Measurements from ENCODE around the gene NDUFB10. TPM values are rescaled to one million over a fixed set of nuclear protein-coding genes. Genes with fewer than 3 reads are reported as not detected.

Gene NDUFB10
- total RNA-seq, 1 experiment from 2014 or later, result 241 TPM

DNA sequence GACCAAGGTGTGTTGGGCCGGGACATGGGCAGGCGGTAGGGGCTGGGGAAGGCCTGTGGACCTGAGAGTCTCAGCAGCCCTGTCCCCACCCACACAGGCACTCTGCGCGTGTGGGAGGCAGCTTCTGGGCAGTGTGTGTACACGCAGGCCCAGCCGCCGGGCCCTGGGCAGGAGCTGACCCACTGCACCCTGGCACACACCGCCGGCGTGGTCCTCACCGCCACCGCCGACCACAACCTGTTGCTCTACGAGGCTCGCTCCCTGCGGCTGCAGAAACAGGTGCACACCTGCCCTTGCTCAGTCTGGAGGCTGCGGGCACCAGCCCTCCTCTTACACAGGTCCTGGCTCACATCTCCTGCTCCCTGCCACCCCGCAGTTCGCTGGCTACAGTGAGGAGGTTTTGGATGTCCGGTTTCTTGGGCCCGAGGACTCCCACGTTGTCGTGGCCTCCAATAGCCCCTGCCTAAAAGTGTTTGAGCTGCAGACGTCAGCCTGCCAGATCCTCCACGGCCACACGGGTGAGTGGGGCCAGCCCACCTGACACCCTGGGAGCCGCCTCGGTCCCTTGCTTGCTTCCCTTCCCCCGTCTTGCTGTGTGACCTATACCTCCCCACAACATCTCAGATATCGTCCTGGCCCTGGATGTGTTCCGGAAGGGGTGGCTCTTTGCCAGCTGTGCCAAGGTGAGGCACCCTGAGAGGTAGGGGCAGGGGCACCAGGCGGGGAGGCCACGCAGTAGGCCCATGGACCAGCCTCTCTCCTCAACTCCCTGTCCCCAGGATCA is 16.3 kb downstream of the NDUFB10 start:
- in situ Hi-C loops (cut with HindIII; ENCODE audit: low pct_unique_long_range_greater_than_20kb, low sequenced_read_pairs), result no loop called here
- no peak for DNase-seq (ENCODE audit: low read depth, low spot score)

DNA sequence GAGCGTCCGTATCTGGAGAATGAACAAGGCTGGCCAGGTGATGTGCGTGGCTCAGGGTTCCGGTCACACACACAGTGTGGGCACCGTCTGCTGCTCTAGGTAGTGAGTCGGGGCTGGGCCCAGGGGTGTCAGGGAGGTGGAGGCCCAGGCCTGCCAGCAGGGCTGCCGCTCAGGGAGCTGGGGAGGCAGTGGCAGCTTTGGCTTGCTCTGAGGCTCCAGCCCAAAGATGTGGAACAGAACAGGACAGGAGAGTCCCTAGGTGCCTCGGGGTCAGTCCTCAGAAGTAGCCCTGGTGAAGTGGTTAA is 16.8 kb downstream of the NDUFB10 start:
- DNase-seq (ENCODE audit: low read depth, low spot score), result no peak
- in situ Hi-C loops (cut with HindIII; ENCODE audit: low pct_unique_long_range_greater_than_20kb, low sequenced_read_pairs), result no loop called here

DNA sequence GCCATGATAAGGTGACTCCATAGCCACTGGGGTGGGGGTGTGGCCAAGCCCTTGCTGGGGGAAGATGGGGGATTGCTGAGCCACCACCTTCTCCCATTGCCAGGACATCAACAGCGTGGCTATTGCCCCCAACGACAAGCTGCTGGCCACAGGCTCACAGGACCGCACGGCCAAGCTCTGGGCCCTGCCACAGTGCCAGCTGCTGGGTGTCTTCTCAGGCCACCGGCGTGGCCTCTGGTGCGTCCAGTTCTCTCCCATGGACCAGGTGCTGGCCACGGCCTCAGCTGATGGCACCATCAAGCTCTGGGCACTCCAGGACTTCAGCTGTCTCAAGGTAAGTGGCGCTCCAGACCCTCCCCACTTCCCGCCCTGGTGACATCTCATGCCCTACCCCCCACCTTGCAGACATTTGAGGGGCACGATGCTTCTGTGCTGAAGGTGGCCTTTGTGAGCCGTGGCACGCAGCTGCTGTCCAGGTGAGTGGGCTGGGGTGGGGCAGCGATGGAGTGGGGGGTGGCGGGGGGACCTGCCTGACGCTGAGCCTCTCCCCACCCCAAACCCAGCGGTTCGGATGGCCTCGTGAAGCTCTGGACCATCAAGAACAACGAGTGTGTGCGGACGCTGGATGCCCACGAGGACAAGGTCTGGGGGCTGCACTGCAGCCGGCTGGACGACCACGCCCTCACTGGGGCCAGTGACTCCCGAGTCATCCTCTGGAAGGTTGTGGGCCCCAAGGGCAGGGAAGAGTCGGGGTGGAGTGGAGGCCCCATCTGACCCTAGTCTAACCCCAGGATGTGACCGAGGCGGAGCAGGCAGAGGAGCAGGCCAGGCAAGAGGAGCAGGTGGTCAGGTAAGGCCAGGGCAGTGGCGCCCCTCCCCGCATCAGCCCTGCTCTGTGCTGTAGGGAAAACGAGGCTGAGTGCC is 17.9 kb downstream of the NDUFB10 start:
- in situ Hi-C loops (cut with HindIII; ENCODE audit: low pct_unique_long_range_greater_than_20kb, low sequenced_read_pairs), result no loop called here
- no peak for DNase-seq (ENCODE audit: low read depth, low spot score)

DNA sequence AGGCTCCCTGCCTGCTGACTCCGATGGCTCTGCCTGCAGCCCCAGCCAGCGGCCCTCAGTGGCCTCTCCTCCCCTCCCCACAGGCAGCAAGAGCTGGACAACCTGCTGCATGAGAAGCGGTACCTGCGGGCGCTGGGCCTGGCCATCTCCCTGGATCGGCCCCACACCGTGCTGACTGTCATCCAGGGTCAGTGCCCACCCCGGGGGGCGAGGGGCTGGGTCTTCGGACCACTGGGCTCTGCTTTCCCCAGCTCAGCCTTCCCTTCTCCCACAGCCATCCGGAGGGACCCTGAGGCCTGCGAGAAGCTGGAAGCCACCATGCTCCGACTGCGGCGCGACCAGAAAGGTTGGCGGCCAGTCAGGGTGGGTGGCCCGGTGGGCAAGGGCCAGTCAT is 18.5 kb downstream of the NDUFB10 start:
- in situ Hi-C loops (cut with HindIII; ENCODE audit: low pct_unique_long_range_greater_than_20kb, low sequenced_read_pairs), result no loop called here

DNA sequence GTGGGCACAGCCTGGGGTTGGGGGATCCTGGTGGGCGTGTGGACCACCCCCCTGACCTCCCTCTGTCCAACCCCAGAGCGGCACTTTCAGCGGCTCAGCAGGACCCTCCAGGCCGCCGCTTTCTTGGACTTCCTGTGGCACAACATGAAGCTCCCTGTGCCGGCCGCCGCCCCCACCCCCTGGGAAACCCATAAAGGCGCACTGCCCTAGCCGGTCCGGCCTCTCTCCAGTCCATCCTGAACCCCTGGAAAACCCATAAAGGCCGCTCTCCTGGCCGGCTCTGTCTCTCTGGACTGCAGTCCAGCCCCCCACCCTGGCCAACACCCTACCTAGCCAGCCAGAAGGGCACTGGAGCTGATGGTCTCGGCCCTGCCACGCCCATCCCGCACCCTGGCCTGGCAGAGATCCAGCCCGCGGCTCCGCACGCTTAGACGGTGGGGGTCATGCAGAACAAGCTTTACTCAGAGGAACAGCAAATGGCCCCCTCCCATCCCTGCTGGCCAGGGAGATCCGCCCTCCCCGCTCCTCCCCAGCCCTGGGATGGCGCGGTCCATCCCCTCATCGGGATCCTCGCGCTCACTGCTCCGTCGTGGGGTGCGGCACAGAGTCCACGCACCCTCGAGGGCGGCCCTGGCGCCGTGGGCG is 19.3 kb downstream of the NDUFB10 start:
- no peak for DNase-seq (ENCODE audit: low read depth, low spot score)
- in situ Hi-C loops (cut with HindIII; ENCODE audit: low pct_unique_long_range_greater_than_20kb, low sequenced_read_pairs), result no loop called here

More for the DNA sequence above, 18.5 kb downstream of the NDUFB10 start:
- DNase-seq (ENCODE audit: low read depth, low spot score), result no peak

DNA sequence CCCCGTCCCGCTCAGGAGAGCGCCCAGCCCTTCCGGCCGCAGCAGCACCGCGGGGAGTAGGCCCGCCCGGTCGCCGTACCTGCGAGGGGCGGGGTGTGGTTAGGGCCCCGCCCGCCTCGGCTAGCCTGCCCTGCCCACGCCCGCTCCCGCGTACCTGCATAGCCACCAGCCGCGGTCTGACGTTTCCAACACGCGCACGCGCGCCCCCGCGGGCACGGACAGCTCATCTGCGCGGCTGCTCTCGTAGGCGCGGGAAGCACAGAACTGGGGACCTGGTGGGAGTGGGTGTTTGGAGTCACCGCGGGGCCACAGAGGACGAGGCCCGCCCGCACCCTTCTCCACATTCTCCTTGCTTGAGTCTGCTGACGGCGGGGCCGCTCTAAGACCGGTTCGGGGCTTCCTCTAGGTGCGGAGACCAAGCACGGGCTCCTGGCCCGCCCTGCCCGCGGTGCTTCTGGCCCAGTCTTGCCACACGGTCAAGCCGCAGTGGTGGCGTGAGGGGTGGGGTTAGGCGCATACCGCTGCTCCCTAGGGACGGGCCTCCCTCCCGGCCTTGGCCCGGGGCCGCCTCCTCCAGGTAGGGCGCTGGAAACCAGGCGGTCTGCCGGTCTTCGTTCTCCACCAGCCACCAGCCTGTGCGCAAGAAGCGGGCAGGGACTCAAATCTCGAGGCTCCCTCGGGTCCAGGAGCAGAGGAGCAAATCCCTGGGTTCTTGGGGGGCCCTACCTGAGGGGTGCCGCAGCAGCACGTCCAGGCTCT is 20.1 kb downstream of the NDUFB10 start:
- no peak for DNase-seq (ENCODE audit: low read depth, low spot score)
- in situ Hi-C loops (cut with HindIII; ENCODE audit: low pct_unique_long_range_greater_than_20kb, low sequenced_read_pairs), result no loop called here

DNA sequence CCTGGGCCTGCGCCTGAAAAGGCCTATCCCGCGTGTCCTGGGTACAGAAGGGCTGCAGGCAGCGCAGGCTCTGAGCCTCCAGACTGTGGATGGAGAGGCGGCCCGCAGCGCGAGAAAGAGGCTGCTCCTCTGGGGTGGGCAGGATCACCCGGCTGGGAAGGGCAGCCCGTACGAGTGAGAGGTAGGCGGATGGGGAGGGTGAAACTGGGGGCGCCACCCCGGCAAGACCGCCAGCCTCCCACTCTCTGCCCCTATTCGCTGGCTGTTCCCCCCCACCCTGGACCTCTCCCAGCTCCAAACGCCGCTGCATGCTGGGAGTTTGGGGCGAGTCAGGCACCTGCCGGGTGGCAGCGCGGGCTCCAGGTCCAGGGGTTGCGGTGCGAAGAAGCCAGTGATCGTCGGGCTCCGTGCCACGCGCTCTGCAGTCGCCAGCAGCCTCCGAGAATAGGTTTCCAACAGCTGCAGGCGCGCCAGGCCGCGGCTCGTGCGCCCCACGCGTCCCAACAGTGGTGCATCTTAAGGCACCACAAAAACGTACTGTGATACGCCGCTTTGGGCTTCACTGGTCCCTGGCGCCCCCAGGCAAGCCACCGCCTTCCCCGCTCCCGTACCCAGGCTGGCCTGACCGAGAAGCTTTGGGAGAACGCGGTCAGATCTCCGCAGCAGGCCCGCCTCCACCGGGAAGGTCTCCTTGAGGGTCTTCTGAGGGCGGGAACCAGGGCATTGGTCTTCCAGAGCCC is 20.9 kb downstream of the NDUFB10 start:
- DNase-seq (ENCODE audit: low read depth, low spot score), result no peak
- in situ Hi-C loops (cut with HindIII; ENCODE audit: low pct_unique_long_range_greater_than_20kb, low sequenced_read_pairs), result no loop called here

DNA sequence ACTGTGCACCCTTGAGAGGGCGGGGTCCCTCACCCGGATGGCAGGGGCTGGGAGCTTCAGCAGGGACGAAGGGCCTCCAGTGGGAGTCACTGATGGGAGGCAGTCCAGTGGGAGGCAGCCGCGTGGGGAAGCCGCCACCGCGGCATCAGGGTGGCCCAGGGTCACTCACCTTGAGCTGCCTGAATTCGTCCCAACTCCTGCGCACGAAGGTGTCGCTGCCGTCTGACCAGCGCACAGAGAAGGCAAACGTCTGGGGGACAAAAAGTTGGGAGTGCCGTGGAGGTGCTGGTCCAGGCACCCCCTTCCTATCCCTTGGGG is 21.4 kb downstream of the NDUFB10 start:
- in situ Hi-C loops (cut with HindIII; ENCODE audit: low pct_unique_long_range_greater_than_20kb, low sequenced_read_pairs), result no loop called here

DNA sequence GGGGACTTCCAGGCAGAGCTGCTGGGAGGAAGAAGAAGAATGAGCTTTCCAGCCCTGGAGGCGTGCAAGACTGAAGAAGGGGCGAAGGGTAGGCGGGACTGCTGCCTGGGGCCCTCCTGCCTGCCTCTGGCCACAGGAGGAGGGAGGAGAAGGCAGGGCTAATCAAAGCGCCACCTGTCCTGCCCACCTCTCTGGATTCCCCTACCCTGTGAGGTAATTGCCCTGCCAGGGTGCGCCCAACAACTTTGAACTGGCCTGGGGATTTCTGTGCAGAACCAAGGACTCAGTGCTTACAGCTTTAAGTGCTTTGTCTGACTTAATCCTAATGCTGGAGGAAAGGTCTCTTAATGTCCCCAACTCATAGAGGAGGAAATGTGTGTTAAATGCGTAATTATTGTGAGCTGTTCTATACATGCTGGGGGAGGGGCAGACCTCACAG is 22.1 kb downstream of the NDUFB10 start, which contains the start of gene NOXO1:
Gene NOXO1 (minus strand): TSS at position 72 of the 439 bp plus-strand sequence. CDS start 290 bp downstream, outside the sequence.
- no peak for DNase-seq (ENCODE audit: low read depth, low spot score)
- in situ Hi-C loops (cut with HindIII; ENCODE audit: low pct_unique_long_range_greater_than_20kb, low sequenced_read_pairs), result no loop called here

More for the DNA sequence above, 21.4 kb downstream of the NDUFB10 start:
- DNase-seq (ENCODE audit: low read depth, low spot score), result no peak

DNA sequence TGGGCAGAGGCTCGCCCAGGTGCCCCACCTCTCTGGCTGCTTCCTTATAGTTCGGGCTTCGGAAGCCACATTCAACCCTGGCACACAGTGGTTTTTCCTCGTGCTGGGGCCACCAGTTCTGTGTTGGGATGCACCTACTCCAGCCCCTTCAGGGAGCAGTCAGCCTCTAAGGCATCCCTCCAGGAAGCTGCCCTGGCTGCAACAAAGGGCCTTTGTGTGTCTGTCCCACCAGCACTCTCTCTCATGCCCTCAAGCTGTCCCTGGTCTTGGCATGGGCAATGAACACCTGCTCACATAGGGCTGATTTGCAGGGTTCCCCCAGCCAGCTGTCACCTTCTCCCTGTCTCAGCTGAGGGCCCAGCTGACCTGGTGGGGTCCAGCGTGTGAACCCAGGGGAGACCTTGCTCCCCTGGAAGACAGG is 22.7 kb downstream of the NDUFB10 start:
- peak; percentile 71 for DNase-seq (ENCODE audit: low read depth, low spot score)
- in situ Hi-C loops (cut with HindIII; ENCODE audit: low pct_unique_long_range_greater_than_20kb, low sequenced_read_pairs), result no loop called here

DNA sequence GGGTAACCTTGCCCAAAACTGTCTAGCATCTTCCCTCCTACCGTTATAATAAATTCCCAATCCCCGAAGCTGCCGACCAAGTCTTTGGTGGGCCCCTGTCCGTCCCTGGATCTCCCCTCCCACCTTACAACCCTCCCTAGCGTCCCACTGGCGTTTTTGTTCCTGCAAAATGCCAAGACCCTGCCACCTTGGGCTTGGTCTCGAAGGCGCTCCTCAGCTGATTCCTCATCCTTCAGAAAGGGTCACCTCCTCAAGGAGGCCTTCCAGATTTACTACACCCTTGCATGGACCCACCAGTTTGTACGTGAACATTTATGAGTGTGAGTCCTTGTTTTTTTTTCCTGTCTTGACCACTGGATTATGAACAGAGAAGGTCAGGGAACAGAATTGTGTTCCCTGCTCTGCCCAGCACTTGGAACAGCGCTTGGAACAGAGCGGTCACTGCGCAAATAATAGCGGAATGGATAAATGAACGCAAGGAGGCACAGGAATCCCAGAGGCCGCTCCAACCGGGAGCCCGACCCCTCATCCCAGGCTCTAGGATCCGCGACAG is 23.7 kb downstream of the NDUFB10 start:
- DNase-seq (ENCODE audit: low read depth, low spot score), result no peak
- in situ Hi-C loops (cut with HindIII; ENCODE audit: low pct_unique_long_range_greater_than_20kb, low sequenced_read_pairs), result no loop called here

DNA sequence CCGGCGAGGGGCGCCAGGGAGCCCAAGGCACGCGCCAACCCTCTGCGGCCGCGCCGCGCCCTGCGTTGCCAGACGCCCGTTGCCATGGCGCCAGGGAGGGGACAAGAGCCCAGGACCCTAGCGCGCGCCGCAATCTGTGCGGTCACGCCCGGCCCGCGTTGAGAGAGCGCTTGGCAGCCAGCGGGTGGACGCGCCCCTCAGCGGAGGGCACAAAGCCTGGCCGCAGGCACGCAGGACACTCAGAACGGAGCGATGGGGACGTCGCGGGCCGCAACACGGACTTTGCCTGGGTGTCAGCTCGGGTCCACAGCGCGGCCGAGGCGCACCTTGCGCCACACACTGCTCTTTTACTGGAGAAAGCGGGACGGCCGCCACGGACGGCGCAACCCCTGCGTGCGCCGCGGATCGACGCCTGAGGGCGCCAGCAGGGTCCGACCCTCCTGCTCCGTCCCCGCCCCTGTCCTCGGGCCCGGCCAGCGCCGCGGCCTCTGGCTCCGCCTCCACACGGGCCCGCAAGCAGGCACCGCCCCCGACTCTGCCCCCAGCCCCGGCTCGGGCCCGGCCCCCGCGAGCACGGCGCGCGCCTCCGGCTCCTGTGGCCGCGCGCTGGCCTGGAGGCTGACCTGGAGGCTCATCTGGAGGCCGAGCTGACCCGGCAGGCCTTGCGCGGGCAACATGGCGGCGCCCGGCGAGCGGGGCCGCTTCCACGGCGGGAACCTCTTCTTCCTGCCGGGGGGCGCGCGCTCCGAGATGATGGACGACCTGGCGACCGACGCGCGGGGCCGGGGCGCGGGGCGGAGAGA is 24.4 kb downstream of the NDUFB10 start, which contains the start of gene GFER:
Gene GFER (plus strand): TSS at position 650 of the 803 bp plus-strand sequence. CDS start 26 bp downstream, at position 676.
- in situ Hi-C loops (cut with HindIII; ENCODE audit: low pct_unique_long_range_greater_than_20kb, low sequenced_read_pairs), result no loop called here
- DNase-seq (ENCODE audit: low read depth, low spot score), result peak; percentile 87

DNA sequence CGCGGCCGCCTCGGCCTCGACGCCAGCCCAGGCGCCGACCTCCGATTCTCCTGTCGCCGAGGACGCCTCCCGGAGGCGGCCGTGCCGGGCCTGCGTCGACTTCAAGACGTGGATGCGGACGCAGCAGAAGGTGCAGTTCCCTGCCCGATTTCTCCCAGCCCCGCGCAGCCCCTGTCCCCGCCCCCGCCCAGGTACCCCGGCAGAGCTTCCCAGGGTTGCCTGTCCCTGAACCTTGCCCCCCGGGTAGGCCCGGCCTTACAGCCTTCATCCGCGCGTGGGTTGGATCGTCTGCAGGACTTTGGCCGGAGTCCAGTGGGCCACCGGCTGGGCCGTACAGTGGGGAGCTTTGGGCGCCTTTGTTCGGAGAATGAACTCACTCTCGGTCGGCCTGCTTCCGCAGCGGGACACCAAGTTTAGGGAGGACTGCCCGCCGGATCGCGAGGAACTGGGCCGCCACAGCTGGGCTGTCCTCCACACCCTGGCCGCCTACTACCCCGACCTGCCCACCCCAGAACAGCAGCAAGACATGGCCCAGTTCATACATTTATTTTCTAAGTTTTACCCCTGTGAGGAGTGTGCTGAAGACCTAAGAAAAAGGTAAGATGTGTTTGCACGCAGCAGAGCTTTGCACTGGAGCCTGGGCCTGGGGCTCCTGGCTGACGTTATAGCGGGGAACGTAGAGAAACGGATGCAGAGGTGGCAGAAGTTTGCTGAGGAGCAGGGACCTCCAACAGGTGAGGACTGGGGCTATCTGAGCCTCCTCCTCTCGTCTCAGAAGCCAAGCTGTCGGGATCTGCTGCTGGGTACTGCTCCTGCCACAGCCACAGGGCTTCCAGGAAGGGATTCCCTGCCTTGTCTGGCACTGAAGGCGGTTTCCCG is 25.2 kb downstream of the NDUFB10 start:
- in situ Hi-C loops (cut with HindIII; ENCODE audit: low pct_unique_long_range_greater_than_20kb, low sequenced_read_pairs), result no loop called here
- DNase-seq (ENCODE audit: low read depth, low spot score), result no peak

DNA sequence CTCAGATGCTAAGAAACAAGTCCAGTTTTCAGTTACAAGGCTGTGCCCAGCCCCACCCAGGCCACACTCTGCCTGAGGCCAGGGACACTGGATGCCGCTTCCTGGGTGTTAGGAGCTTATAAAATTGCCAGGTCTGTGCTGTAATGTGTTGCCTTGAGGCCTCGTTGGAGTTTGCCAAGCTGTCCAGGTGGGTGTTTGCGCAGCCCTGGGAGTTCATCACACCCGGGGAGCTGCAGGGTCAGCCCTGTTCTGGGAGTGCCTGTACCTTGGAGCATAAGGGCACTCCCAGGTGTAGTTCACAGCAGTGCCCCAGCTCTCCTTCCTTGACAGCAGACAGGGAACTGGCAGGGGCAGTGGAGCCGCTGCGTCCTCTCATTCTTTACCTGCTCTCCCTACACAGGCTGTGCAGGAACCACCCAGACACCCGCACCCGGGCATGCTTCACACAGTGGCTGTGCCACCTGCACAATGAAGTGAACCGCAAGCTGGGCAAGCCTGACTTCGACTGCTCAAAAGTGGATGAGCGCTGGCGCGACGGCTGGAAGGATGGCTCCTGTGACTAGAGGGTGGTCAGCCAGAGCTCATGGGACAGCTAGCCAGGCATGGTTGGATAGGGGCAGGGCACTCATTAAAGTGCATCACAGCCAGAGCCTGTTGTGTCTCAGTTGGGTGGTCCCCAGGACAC is 26.3 kb downstream of the NDUFB10 start:
- in situ Hi-C loops (cut with HindIII; ENCODE audit: low pct_unique_long_range_greater_than_20kb, low sequenced_read_pairs), result no loop called here

DNA sequence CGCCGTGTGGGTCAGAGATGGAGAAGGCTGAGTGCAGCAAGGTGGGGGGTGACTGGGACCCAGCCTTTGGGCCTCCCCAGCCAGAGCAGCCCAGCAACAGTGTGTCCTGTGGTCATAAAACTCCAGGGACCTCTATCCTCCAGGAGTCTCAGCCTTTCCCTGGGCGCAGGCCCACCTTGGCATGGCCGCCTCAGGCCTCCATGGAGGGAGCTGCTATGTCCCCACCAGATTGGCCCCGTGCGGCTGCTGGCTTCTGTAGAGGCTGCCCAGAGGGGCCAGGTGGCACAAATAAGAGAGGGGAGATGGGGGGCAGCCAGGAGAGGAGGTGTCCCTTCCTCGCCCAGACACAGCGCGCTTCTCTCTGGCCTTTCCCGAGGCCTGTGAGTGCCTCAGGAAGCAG is 27.9 kb downstream of the NDUFB10 start:
- DNase-seq (ENCODE audit: low read depth, low spot score), result no peak
- in situ Hi-C loops (cut with HindIII; ENCODE audit: low pct_unique_long_range_greater_than_20kb, low sequenced_read_pairs), result no loop called here

More for the DNA sequence above, 26.3 kb downstream of the NDUFB10 start:
- DNase-seq (ENCODE audit: low read depth, low spot score), result no peak
